HepG2 (cell line): ENCODE measurements around the gene FKBP1B. TPM values are rescaled to one million over a fixed set of nuclear protein-coding genes. Genes with fewer than 3 reads are reported as not detected.

Experiments used
- ATRX ChIP-seq: sonication (generic); formaldehyde crosslinking; IDR thresholded peaks from 2 replicates; pipeline ENCODE4 v1.4.0; 2020; ENCODE audit warnings: missing genetic modification reagents, borderline replicate concordance
- DR1 ChIP-seq: sonication (generic); formaldehyde crosslinking; IDR thresholded peaks from 2 replicates; pipeline ENCODE4 v1.8.0; 2021; ENCODE audit warnings: mild to moderate bottlenecking, missing genetic modification reagents, inconsistent platforms
- E2F2 ChIP-seq: sonication (generic); formaldehyde crosslinking; IDR thresholded peaks from 2 replicates; pipeline ENCODE4 v1.4.0; 2020; ENCODE audit warnings: missing genetic modification reagents, borderline replicate concordance
- HNRNPL ChIP-seq: fragments of 200-400 bp; formaldehyde crosslinking; IDR thresholded peaks from 2 replicates; pipeline ENCODE4 v1.6.1; 2017; ENCODE audit warnings: mild to moderate bottlenecking, low read depth, low read length
- IRF2 ChIP-seq: IDR thresholded peaks from 2 replicates; pipeline ENCODE4 v1.6.1; 2018; ENCODE audit warnings: missing genetic modification reagents, missing compliant biosample characterization
- MAFK ChIP-seq, 2 experiments: IDR thresholded peaks in 1 of 2; conservative IDR thresholded peaks in 1 of 2; 2 replicates each; pipeline ENCODE4 v1.6.1; 2011; ENCODE audit warnings: improper control_type of control experiment in 2 of 2, low read length in 2 of 2
- MYPOP ChIP-seq: sonication (generic); formaldehyde crosslinking; IDR thresholded peaks from 2 replicates; pipeline ENCODE4 v1.8.1; 2023; ENCODE audit warnings: mild to moderate bottlenecking, moderate library complexity, missing genetic modification reagents
- NFKB2 ChIP-seq: sonication (generic); formaldehyde crosslinking; IDR thresholded peaks from 2 replicates; pipeline ENCODE4 v1.4.0; 2020; ENCODE audit warnings: missing genetic modification reagents, borderline replicate concordance
- RFX5 ChIP-seq: IDR thresholded peaks from 2 replicates; pipeline ENCODE4 v1.6.1; 2011; ENCODE audit warnings: low read depth, low read length, improper control_type of control experiment
- TBP ChIP-seq: sonication (generic); formaldehyde crosslinking; IDR thresholded peaks from 2 replicates; pipeline ENCODE4 v1.5.0; 2020; ENCODE audit warnings: missing genetic modification reagents
- ZNF12 ChIP-seq: sonication (generic); formaldehyde crosslinking; IDR thresholded peaks from 2 replicates; pipeline ENCODE4 v1.5.0; 2020; ENCODE audit warnings: missing genetic modification reagents
- ZNF713 ChIP-seq: sonication (generic); formaldehyde crosslinking; IDR thresholded peaks from 2 replicates; pipeline ENCODE4 v1.4.0; 2020; ENCODE audit warnings: mild to moderate bottlenecking, missing genetic modification reagents
- ZSCAN29 ChIP-seq: sonication (generic); formaldehyde crosslinking; conservative IDR thresholded peaks from 2 replicates; pipeline ENCODE4 v1.4.0; 2020; ENCODE audit warnings: mild to moderate bottlenecking, missing genetic modification reagents
- polyA plus RNA-seq, 8 experiments: library from polyadenylated mRNA; depleted of rRNA in 3 of 8; stranded (reverse) in 7 of 8; unstranded in 1 of 8; fragments of >200 nt; fragmentation: Illumina TruSeq in 4 of 8; extraction: Trizol in 4 of 8; gene quantifications; 2 replicates each; pipeline versions ENCODE4 v1.2.1 to v1.2.3, GENCODE V29; 2011 to 2016; ENCODE audit warnings: low read depth in 4 of 8, missing spikeins in 1 of 8, mixed read lengths in 1 of 8; ENCODE audit not compliant: insufficient read depth in 1 of 8
- total RNA-seq, 5 experiments: library from RNA; depleted of rRNA; stranded (reverse); fragments of >200 nt; fragmentation: Illumina TruSeq; extraction: Trizol; gene quantifications; 2 replicates each; pipeline ENCODE4 v1.2.3, GENCODE V29; 2016; ENCODE audit warnings: low read depth in 1 of 5
- TF ChIP-seq, protein P1 (sequence below): sonication (generic); formaldehyde crosslinking; IDR thresholded peaks from 2 replicates; pipeline ENCODE4 v1.5.1; 2020; ENCODE audit warnings: mild to moderate bottlenecking, missing genetic modification reagents
- TF ChIP-seq, protein P2 (sequence below): fragments of 450-650 bp; IDR thresholded peaks from 2 replicates; pipeline ENCODE4 v1.6.1; 2016
- TF ChIP-seq, protein P3 (sequence below): sonication (generic); formaldehyde crosslinking; IDR thresholded peaks from 2 replicates; pipeline ENCODE4 v1.5.0; 2020; ENCODE audit warnings: missing genetic modification reagents

Gene FKBP1B
- total and polyA plus RNA-seq, 2 of the 13 experiments (the other 11 are each of a cell fraction or from before 2014, with no cell fraction given) = 35.2 to 96.3 TPM

DNA sequence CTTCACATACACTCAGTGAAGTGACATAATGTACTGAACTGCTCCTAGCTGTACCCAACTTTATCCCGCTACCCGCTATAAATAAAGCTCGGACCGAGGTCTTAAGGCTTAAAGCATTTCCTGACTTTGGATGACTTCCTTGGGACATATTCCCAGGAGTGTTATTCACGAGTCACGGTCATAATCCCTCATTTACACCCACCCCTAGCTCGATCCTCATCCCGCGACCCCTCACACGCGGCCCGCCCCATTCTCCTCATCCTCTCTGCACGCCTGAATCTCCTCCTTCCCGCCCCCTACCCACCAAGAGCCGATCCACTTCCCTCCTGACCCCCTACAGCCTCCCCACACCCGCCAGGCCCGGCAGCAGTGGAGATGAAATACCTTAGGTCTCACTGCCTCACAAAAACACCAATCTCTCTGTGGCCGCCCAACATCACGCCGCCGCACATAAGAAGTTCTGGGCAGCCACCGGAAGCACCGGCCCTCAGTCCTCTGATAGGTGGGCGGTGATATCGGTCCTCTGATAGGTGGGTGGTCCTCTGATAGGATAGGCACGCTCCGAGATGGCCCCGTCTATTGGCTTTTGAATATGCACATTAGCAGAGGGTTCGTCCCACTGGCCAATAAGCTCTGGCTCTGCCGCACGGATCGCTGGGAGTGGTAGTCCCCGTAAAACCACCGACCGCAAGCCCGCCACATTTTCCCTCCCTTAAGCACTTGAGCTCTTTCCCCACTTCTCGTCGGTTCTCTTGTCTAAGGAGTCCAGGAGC, 2.4 kb upstream of the FKBP1B start, which contains the start of gene WDCP (continued):
- TF ChIP-seq TBP (CRISPR knock-in tag) (no peak), IRF2 (CRISPR knock-in tag) (no peak; the same call in 1 of the 2 replicates), DR1 (CRISPR knock-in tag) (peak; percentile 98), MYPOP (CRISPR knock-in tag) (no peak), ZSCAN29 (no peak), ZNF12 (CRISPR knock-in tag) (no peak; the same call in 1 of the 2 replicates), ATRX (no peak), RFX5 (peak; percentile 40; the same call in 1 of the 2 replicates), ZNF713 (CRISPR knock-in tag) (no peak), NFKB2 (CRISPR knock-in tag) (peak; percentile 81; the same call in 1 of the 2 replicates), HNRNPL (no peak), MAFK (conservative IDR thresholded peaks at IDR 0.05 in 1 of 2, IDR thresholded peaks at IDR 0.05 in 1 of 2; ENCODE audit: low read length in 2 of 2) (no peak), E2F2 (CRISPR knock-in tag) (no peak)
- TF ChIP-seq, protein P1, sequence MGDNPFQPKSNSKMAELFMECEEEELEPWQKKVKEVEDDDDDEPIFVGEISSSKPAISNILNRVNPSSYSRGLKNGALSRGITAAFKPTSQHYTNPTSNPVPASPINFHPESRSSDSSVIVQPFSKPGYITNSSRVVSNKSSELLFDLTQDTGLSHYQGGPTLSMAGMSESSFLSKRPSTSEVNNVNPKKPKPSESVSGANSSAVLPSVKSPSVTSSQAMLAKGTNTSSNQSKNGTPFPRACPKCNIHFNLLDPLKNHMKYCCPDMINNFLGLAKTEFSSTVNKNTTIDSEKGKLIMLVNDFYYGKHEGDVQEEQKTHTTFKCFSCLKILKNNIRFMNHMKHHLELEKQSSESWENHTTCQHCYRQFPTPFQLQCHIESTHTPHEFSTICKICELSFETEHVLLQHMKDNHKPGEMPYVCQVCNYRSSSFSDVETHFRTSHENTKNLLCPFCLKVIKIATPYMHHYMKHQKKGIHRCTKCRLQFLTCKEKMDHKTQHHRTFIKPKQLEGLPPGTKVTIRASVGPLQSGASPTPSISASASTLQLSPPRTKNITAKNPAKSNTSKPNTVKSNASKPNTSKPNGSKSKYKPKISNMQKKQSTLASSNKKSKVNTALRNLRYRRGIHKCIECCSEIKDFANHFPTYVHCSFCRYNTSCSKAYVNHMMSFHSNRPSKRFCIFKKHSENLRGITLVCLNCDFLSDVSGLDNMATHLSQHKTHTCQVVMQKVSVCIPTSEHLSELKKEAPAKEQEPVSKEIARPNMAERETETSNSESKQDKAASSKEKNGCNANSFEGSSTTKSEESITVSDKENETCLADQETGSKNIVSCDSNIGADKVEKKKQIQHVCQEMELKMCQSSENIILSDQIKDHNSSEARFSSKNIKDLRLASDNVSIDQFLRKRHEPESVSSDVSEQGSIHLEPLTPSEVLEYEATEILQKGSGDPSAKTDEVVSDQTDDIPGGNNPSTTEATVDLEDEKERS (CRISPR knock-in tag) = no peak
- TF ChIP-seq, protein P2, sequence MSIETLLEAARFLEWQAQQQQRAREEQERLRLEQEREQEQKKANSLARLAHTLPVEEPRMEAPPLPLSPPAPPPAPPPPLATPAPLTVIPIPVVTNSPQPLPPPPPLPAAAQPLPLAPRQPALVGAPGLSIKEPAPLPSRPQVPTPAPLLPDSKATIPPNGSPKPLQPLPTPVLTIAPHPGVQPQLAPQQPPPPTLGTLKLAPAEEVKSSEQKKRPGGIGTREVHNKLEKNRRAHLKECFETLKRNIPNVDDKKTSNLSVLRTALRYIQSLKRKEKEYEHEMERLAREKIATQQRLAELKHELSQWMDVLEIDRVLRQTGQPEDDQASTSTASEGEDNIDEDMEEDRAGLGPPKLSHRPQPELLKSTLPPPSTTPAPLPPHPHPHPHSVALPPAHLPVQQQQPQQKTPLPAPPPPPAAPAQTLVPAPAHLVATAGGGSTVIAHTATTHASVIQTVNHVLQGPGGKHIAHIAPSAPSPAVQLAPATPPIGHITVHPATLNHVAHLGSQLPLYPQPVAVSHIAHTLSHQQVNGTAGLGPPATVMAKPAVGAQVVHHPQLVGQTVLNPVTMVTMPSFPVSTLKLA = peak; percentile 49; the same call in 1 of the 2 replicates
- TF ChIP-seq, protein P3, sequence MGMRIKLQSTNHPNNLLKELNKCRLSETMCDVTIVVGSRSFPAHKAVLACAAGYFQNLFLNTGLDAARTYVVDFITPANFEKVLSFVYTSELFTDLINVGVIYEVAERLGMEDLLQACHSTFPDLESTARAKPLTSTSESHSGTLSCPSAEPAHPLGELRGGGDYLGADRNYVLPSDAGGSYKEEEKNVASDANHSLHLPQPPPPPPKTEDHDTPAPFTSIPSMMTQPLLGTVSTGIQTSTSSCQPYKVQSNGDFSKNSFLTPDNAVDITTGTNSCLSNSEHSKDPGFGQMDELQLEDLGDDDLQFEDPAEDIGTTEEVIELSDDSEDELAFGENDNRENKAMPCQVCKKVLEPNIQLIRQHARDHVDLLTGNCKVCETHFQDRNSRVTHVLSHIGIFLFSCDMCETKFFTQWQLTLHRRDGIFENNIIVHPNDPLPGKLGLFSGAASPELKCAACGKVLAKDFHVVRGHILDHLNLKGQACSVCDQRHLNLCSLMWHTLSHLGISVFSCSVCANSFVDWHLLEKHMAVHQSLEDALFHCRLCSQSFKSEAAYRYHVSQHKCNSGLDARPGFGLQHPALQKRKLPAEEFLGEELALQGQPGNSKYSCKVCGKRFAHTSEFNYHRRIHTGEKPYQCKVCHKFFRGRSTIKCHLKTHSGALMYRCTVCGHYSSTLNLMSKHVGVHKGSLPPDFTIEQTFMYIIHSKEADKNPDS (CRISPR knock-in tag) = no peak
